OCI-LY1 (cell line): ENCODE measurements around the gene SSBP3.

Experiments
- H2AFZ ChIP-seq: fragments of 200-600 bp; sonication (generic), shearing (Covaris generic); 2 replicates; pipeline ENCODE4 v1.6.0; 2014; ENCODE audit warnings: antibody characterized with exemption, mild to moderate bottlenecking, low read length
- H3F3A ChIP-seq: fragments of 200-600 bp; sonication (generic), shearing (Covaris generic); 2 replicates; pipeline ENCODE4 v1.6.0; 2014; ENCODE audit warnings: mild to moderate bottlenecking, antibody characterized with exemption, low read length, moderate library complexity; ENCODE audit not compliant: insufficient read depth
- H3K27ac ChIP-seq: fragments of 200-600 bp; sonication (generic); 2 replicates; pipeline ENCODE4 v1.5.1; 2014; ENCODE audit warnings: low read length, mixed run types, mild to moderate bottlenecking, low read depth; ENCODE audit not compliant: poor library complexity, severe bottlenecking
- H3K27me3 ChIP-seq: fragments of 200-600 bp; sonication (generic); 2 replicates; pipeline ENCODE4 v1.6.0; 2014; ENCODE audit warnings: antibody characterized with exemption, mild to moderate bottlenecking, low read length, moderate library complexity; ENCODE audit not compliant: insufficient read depth
- H3K36me3 ChIP-seq: fragments of 200-600 bp; sonication (generic); 2 replicates; pipeline ENCODE4 v1.6.1; 2014; ENCODE audit warnings: mild to moderate bottlenecking, antibody characterized with exemption, low read length, moderate library complexity, mixed read lengths; ENCODE audit not compliant: insufficient read depth
- H3K4me1 ChIP-seq: fragments of 200-600 bp; sonication (generic); 2 replicates; pipeline ENCODE4 v1.5.1; 2014; ENCODE audit warnings: mild to moderate bottlenecking, low read length, moderate library complexity; ENCODE audit not compliant: insufficient read depth, severe bottlenecking
- H3K4me2 ChIP-seq: fragments of 200-600 bp; sonication (generic), shearing (Covaris generic); 2 replicates; pipeline ENCODE4 v1.6.1; 2014; ENCODE audit warnings: low read length
- H3K4me3 ChIP-seq: fragments of 200-600 bp; sonication (generic); 2 replicates; pipeline ENCODE4 v1.5.1; 2014; ENCODE audit warnings: low read length, low read depth, mild to moderate bottlenecking, mixed read lengths; ENCODE audit not compliant: poor library complexity, severe bottlenecking
- H3K79me2 ChIP-seq: fragments of 200-600 bp; shearing (Covaris generic); 2 replicates; pipeline ENCODE4 v1.6.1; 2016; ENCODE audit warnings: mixed run types, low read length, mixed read lengths; ENCODE audit not compliant: insufficient read depth
- H3K9ac ChIP-seq: fragments of 200-600 bp; sonication (generic), shearing (Covaris generic); 2 replicates; pipeline ENCODE4 v1.6.1; 2014; ENCODE audit warnings: mild to moderate bottlenecking, low read length, mixed read lengths
- H3K9me2 ChIP-seq: fragments of 200-600 bp; sonication (generic), shearing (Covaris generic); 2 replicates; pipeline ENCODE4 v1.6.1; 2014; ENCODE audit warnings: low read depth, mild to moderate bottlenecking, low read length, mixed read lengths
- H3K9me3 ChIP-seq: fragments of 200-600 bp; shearing (Covaris generic); 2 replicates; pipeline ENCODE4 v1.6.1; 2014; ENCODE audit warnings: low read length, mixed read lengths
- H4K20me1 ChIP-seq: fragments of 200-600 bp; sonication (generic), shearing (Covaris generic); 2 replicates; pipeline ENCODE4 v1.6.0; 2016; ENCODE audit warnings: mild to moderate bottlenecking, low read length; ENCODE audit not compliant: insufficient read depth
- EZH2 ChIP-seq: fragments of 200-600 bp; sonication (generic), shearing (Covaris generic); IDR thresholded peaks from 2 replicates; pipeline ENCODE4 v1.8.0; 2017; ENCODE audit warnings: borderline replicate concordance, mixed run types, mild to moderate bottlenecking, antibody characterized with exemption, low read length, moderate library complexity, mixed read lengths
- TF ChIP-seq, protein P1 (sequence below): fragments of 200-600 bp; sonication (generic), shearing (Covaris generic); IDR thresholded peaks from 2 replicates; pipeline ENCODE4 v1.5.1; 2017; ENCODE audit warnings: mild to moderate bottlenecking, antibody characterized with exemption, low read length, moderate library complexity, mixed read lengths

Gene SSBP3

DNA sequence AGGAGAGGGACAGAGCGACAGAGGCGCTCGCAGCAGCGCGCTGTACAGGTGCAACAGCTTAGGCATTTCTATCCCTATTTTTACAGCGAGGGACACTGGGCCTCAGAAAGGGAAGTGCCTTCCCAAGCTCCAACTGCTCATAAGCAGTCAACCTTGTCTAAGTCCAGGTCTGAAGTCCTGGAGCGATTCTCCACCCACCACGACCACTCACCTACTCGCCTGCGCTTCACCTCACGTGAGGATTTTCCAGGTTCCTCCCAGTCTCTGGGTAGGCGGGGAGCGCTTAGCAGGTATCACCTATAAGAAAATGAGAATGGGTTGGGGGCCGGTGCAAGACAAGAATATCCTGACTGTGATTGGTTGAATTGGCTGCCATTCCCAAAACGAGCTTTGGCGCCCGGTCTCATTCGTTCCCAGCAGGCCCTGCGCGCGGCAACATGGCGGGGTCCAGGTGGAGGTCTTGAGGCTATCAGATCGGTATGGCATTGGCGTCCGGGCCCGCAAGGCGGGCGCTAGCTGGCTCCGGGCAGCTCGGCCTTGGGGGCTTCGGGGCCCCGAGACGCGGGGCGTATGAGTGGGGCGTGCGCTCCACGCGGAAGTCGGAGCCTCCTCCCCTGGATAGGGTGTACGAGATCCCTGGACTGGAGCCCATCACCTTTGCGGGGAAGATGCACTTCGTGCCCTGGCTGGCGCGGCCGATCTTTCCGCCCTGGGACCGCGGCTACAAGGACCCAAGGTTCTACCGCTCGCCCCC is 206.3 kb downstream of the SSBP3 start, which contains the start of the genes CYB5RL and MRPL37:
Gene CYB5RL, minus strand, starts transcription at position 266 of the 754 bp plus-strand sequence. CDS start 4,414 bp downstream, outside the sequence.
Gene MRPL37, plus strand, starts transcription at position 403 of the 754 bp plus-strand sequence. Its CDS starts 77 bp downstream, at position 480.
- Histone ChIP-seq H3K27ac (peak within 1 kb of the TSS; percentile 23), H3K4me1 (peaks cover 32% of the 10 kb centered on the region), H3K9me3 (no peaks in the 10 kb centered on the region), H2AFZ (0 out of 2 replicates have a peak within 1 kb of the TSS, but pooled peaks have one; percentile 13), H3K27me3 (no peaks in the 10 kb centered on the region), H4K20me1 (no peaks in the 10 kb centered on the region), H3K9ac (peak within 1 kb of the TSS; percentile 87), H3F3A (no peaks in the 10 kb centered on the region), H3K9me2 (no peaks in the 10 kb centered on the region), H3K36me3 (peaks cover 25% of the 10 kb centered on the region; the same call in 1 of the 2 replicates), H3K4me2 (peak within 1 kb of the TSS; percentile 98), H3K79me2 (peaks cover 29% of the 10 kb centered on the region), H3K4me3 (peak within 1 kb of the TSS; percentile 78)
- no peak for TF ChIP-seq EZH2
- TF ChIP-seq, protein P1, sequence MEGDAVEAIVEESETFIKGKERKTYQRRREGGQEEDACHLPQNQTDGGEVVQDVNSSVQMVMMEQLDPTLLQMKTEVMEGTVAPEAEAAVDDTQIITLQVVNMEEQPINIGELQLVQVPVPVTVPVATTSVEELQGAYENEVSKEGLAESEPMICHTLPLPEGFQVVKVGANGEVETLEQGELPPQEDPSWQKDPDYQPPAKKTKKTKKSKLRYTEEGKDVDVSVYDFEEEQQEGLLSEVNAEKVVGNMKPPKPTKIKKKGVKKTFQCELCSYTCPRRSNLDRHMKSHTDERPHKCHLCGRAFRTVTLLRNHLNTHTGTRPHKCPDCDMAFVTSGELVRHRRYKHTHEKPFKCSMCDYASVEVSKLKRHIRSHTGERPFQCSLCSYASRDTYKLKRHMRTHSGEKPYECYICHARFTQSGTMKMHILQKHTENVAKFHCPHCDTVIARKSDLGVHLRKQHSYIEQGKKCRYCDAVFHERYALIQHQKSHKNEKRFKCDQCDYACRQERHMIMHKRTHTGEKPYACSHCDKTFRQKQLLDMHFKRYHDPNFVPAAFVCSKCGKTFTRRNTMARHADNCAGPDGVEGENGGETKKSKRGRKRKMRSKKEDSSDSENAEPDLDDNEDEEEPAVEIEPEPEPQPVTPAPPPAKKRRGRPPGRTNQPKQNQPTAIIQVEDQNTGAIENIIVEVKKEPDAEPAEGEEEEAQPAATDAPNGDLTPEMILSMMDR = no peak

DNA sequence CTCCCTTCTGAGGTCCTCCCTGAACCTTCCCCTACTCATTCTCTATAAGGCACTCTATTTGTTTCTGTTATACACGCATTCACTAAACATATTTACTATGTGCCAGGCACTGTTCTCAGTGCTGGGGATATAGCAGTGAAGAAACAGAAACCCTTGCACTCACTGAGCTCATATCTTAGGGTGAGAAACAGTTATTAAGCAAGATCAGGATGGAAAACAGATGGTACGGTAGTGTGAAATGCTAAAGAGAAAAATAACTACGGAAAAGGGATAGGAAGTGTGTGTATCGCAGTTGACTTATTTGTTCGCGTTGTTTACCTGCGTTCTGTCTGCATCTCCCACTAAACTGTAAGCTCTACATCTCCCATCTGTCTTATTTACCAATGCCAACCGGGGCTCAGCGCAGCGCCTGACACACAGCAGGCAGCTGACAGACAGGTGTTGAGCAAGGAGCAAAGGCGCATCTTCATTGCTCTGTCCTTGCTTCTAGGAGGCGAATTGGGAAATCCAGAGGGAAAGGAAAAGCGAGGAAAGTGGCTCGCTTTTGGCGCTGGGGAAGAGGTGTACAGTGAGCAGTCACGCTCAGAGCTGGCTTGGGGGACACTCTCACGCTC is 206.9 kb downstream of the SSBP3 start:
- H3F3A ChIP-seq = no peaks in the 10 kb centered on the region
- H3K4me3 ChIP-seq = peak overlapping the region; percentile 78
- peak overlapping the region; percentile 87 for H3K9ac ChIP-seq
- no peaks in the 10 kb centered on the region for H3K27me3 ChIP-seq
- no peaks in the 10 kb centered on the region for H3K9me2 ChIP-seq
- no peaks in the 10 kb centered on the region for H4K20me1 ChIP-seq
- H3K27ac ChIP-seq = peak overlapping the region; percentile 11
- H3K4me2 ChIP-seq = peak overlapping the region; percentile 98
- peaks cover 32% of the 10 kb centered on the region for H3K4me1 ChIP-seq
- no peak for TF ChIP-seq EZH2
- TF ChIP-seq, protein P1 = no peak
- H3K79me2 ChIP-seq = peaks cover 29% of the 10 kb centered on the region
- H3K9me3 ChIP-seq = no peaks in the 10 kb centered on the region
- peaks cover 26% of the 10 kb centered on the region for H3K36me3 ChIP-seq
- 0 out of 2 replicates have a peak overlapping the region, but pooled peaks have one; percentile 13 for H2AFZ ChIP-seq

DNA sequence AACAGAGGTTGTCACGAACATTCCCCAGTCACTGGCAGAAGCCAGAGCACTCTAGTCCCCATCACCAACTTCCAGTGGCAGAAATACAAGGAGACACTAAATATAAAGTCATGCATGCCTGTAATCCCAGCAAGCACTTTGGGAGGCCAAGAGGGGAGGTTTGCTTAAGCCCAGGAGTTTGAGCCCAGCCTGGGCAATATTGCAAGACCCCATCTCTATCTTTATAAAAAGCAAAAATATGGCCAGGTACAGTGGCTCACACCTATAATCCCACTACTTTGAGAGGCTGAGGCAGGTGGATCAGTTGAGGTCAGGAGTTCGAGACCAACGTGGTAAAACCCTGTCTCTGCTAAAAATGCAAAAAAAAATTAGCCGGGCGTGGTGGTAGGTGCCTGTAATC is 212.7 kb downstream of the SSBP3 start:
- no peaks in the 10 kb centered on the region for H3K9me3 ChIP-seq
- TF ChIP-seq, protein P1 = no peak
- no peak for TF ChIP-seq EZH2
- no peaks in the 10 kb centered on the region for H3K27me3 ChIP-seq
- no peak overlapping the region for H2AFZ ChIP-seq
- H3K9me2 ChIP-seq = no peaks in the 10 kb centered on the region
- H3F3A ChIP-seq = no peaks in the 10 kb centered on the region
- H3K36me3 ChIP-seq = peaks cover 46% of the 10 kb centered on the region
- no peak overlapping the region for H3K9ac ChIP-seq
- H4K20me1 ChIP-seq = no peaks in the 10 kb centered on the region
- H3K4me3 ChIP-seq = no peak overlapping the region
- H3K4me1 ChIP-seq = no peaks in the 10 kb centered on the region
- no peak overlapping the region for H3K27ac ChIP-seq
- H3K79me2 ChIP-seq = no peaks in the 10 kb centered on the region
- H3K4me2 ChIP-seq = no peak overlapping the region
